K562 (cell line): ENCODE results near the gene SPRY4. TPM values are rescaled to one million over a fixed set of nuclear protein-coding genes. Genes with fewer than 3 reads are reported as not detected.

ENCODE experiments used
- BMI1 ChIP-seq: fragments of 150-350 bp; IDR thresholded peaks from 2 replicates; pipeline ENCODE4 v1.6.1; 2014; ENCODE audit warnings: low read length
- CBX3 ChIP-seq, 2 experiments: IDR thresholded peaks; 1 replicate in 1 of 2; 2 replicates in 1 of 2; pipeline ENCODE4 v1.6.1; 2012; ENCODE audit warnings: inconsistent platforms in 2 of 2, low read length in 2 of 2, borderline replicate concordance in 1 of 2, control low read depth in 1 of 2
- CBX5 ChIP-seq: IDR thresholded peaks from 2 replicates; pipeline ENCODE4 v1.6.1; 2014; ENCODE audit warnings: low read depth, borderline replicate concordance
- ESRRB ChIP-seq: fragments of 250-450 bp; sonication (Bioruptor Pico); IDR thresholded peaks from 2 replicates; pipeline ENCODE4 v1.5.0; 2020; ENCODE audit warnings: mild to moderate bottlenecking, moderate library complexity, borderline replicate concordance
- HCFC1 ChIP-seq: IDR thresholded peaks from 2 replicates; pipeline ENCODE4 v1.6.1; 2012; ENCODE audit warnings: low read depth, low read length, improper control_type of control experiment
- MCM5 ChIP-seq: fragments of 450-650 bp; IDR thresholded peaks from 2 replicates; pipeline ENCODE4 v1.6.1; 2016; ENCODE audit warnings: low read depth
- MED1 ChIP-seq: sonication (generic); formaldehyde crosslinking; IDR thresholded peaks from 2 replicates; pipeline ENCODE4 v1.8.1; 2023; ENCODE audit warnings: missing genetic modification reagents, borderline replicate concordance
- MEF2D ChIP-seq: conservative IDR thresholded peaks from 2 replicates; pipeline ENCODE4 v1.6.1; 2016; ENCODE audit warnings: low read depth, missing genetic modification characterization, missing compliant biosample characterization
- MIER1 ChIP-seq: fragments of 450-650 bp; IDR thresholded peaks from 2 replicates; pipeline ENCODE4 v1.6.1; 2016; ENCODE audit warnings: antibody characterized with exemption, mild to moderate bottlenecking, low read depth
- NFIC ChIP-seq: fragments of 450-650 bp; IDR thresholded peaks from 2 replicates; pipeline ENCODE4 v1.6.1; 2017; ENCODE audit warnings: mild to moderate bottlenecking, inconsistent platforms
- PHB2 ChIP-seq: fragments of 450-650 bp; IDR thresholded peaks from 2 replicates; pipeline ENCODE4 v1.6.1; 2017; ENCODE audit warnings: low read depth
- RCOR1 ChIP-seq, 2 experiments: IDR thresholded peaks; 2 replicates each; pipeline ENCODE4 v1.6.1; 2012; ENCODE audit warnings: low read depth in 2 of 2, low read length in 2 of 2, borderline replicate concordance in 1 of 2, improper control_type of control experiment in 1 of 2
- RERE ChIP-seq: sonication (generic); formaldehyde crosslinking; IDR thresholded peaks from 2 replicates; pipeline ENCODE4 v1.8.0; 2023; ENCODE audit warnings: missing genetic modification reagents, mild to moderate bottlenecking, borderline replicate concordance
- RNF219 ChIP-seq: fragments of 250-450 bp; sonication (Bioruptor Pico); IDR thresholded peaks from 2 replicates; pipeline ENCODE4 v1.5.0; 2022; ENCODE audit warnings: mild to moderate bottlenecking
- SMARCB1 ChIP-seq: IDR thresholded peaks from 2 replicates; pipeline ENCODE4 v1.6.1; 2011; ENCODE audit warnings: improper control_type of control experiment, low read depth; ENCODE audit not compliant: insufficient read length
- SREBF1 ChIP-seq: fragments of 150-350 bp; IDR thresholded peaks from 2 replicates; pipeline ENCODE4 v1.6.1; 2014; ENCODE audit warnings: antibody characterized with exemption, low read depth, low read length, borderline replicate concordance
- TAF7 ChIP-seq: fragments of 450-650 bp; IDR thresholded peaks from 2 replicates; pipeline ENCODE4 v1.6.1; 2016; ENCODE audit warnings: missing genetic modification characterization, missing compliant biosample characterization
- TSC22D4 ChIP-seq: fragments of 450-650 bp; IDR thresholded peaks from 2 replicates; pipeline ENCODE4 v1.6.1; 2016; ENCODE audit warnings: missing genetic modification characterization, missing biosample characterization, control low read depth
- ZBTB2 ChIP-seq: fragments of 450-650 bp; IDR thresholded peaks from 2 replicates; pipeline ENCODE4 v1.6.1; 2016; ENCODE audit warnings: antibody characterized with exemption
- ZC3H8 ChIP-seq: fragments of 450-650 bp; IDR thresholded peaks from 2 replicates; pipeline ENCODE4 v1.6.1; 2017
- ZNF12 ChIP-seq: sonication (generic); formaldehyde crosslinking; IDR thresholded peaks from 2 replicates; pipeline ENCODE4 v1.4.0; 2020; ENCODE audit warnings: mild to moderate bottlenecking, missing genetic modification reagents
- polyA plus RNA-seq, 8 experiments: library from polyadenylated mRNA; depleted of rRNA in 4 of 8; stranded (reverse) in 5 of 8; unstranded in 3 of 8; fragments of >200 nt; fragmentation: Nextera tagmentation in 2 of 8; fragmentation: Illumina TruSeq in 1 of 8; extraction: Ambion mirVana in 2 of 8; extraction: Trizol in 1 of 8; gene quantifications; 2 replicates each; pipeline versions ENCODE4 v1.2.1 to v1.2.3, GENCODE V29; 2011 to 2014; ENCODE audit warnings: inconsistent platforms in 1 of 8, missing spikeins in 1 of 8
- total RNA-seq, 7 experiments: library from RNA; depleted of rRNA in 6 of 7; stranded (reverse); fragments of >200 nt in 6 of 7; fragmentation: Illumina TruSeq in 2 of 7; extraction: Trizol in 2 of 7; gene quantifications; 2 replicates each; pipeline versions ENCODE4 v1.2.1 to v1.2.3, GENCODE V29; 2011 to 2021; ENCODE audit warnings: low replicate concordance in 1 of 7

Gene SPRY4
- total and polyA plus RNA-seq, 9 of the 15 experiments (the other 6 are each of a cell fraction or from before 2014, with no cell fraction given): 2.6 to 24.2 (median 9.5) TPM

- TF ChIP-seq BMI1: no peak
- no peak for TF ChIP-seq ZNF12
- no peak for TF ChIP-seq RNF219 (CRISPR knock-in tag)
- no peak for TF ChIP-seq MIER1
- no peak for TF ChIP-seq ESRRB
- no peak for TF ChIP-seq ZC3H8
- TF ChIP-seq HCFC1: no peak
- no peak for TF ChIP-seq RERE (CRISPR knock-in tag)
- no peak for TF ChIP-seq PHB2
- no peak for TF ChIP-seq SREBF1
- TF ChIP-seq NFIC: no peak
- 0 out of 4 replicates have a peak, but pooled peaks of 1 of the 2 experiments have one; percentile 6 for TF ChIP-seq RCOR1 (IDR thresholded peaks at IDR 0.05; ENCODE audit: borderline replicate concordance in 1 of 2, low read depth in 2 of 2, low read length in 2 of 2)
- TF ChIP-seq TAF7 (tag): no peak
- TF ChIP-seq CBX3 (IDR thresholded peaks at IDR 0.05; ENCODE audit: borderline replicate concordance in 1 of 2, low read length in 2 of 2): no peak
- peak; percentile 96 for TF ChIP-seq ZBTB2
- no peak for TF ChIP-seq CBX5
- TF ChIP-seq MED1: no peak
- TF ChIP-seq MCM5: no peak
- no peak for TF ChIP-seq MEF2D (tag)
- no peak for TF ChIP-seq SMARCB1
- TF ChIP-seq TSC22D4 (tag): no peak
Measured at GRCh38 chr5:142324871-142325724, at the start of gene SPRY4 (continued).
